ENCODE measurements around the gene LGR6. TPM values are rescaled to one million over a fixed set of nuclear protein-coding genes. Genes with fewer than 3 reads are reported as not detected.

LGR6 gene
- total and polyA plus RNA-seq, 2 of the 4 experiments (the other 2 are of a cell fraction): not detected

- no peak overlapping the region for H2AK5ac ChIP-seq (ENCODE audit: low read depth, low read length)
- no peak overlapping the region for H3K56ac ChIP-seq (ENCODE audit: extremely low read depth, insufficient read depth, low read length)
- H2BK120ac ChIP-seq (ENCODE audit: low read depth, low read length): no peak overlapping the region
- H3K18ac ChIP-seq (ENCODE audit: low read depth, low read length): no peak overlapping the region
- no peaks in the 10 kb centered on the region for H3K9me3 ChIP-seq (ENCODE audit: control insufficient read depth, insufficient read depth, low read length)
- no peak overlapping the region for H3K14ac ChIP-seq (replicated peaks; ENCODE audit: low read depth, low read length)
- no TSS peak for BruUV-seq (replicated peaks)
- no peak for TF ChIP-seq POLR2A (IDR thresholded peaks at IDR 0.05; ENCODE audit: low read depth, low read length)
- no peak for TF ChIP-seq MAFK (IDR thresholded peaks at IDR 0.05; ENCODE audit: low read depth, low read length)
- in situ Hi-C loops (cut with MboI; ENCODE audit: low sequenced_read_pairs) (no loop called here), intact Hi-C loops (cut with micrococcal nuclease) (no loop called here), dilution Hi-C loops (cut with HindIII; ENCODE audit: low sequenced_read_pairs, unreplicated experiment) (no loop called here)
- H4K91ac ChIP-seq (ENCODE audit: insufficient read depth, low read depth, low read length): no peak overlapping the region
- no peak overlapping the region for H3K23ac ChIP-seq (ENCODE audit: low read depth, low read length)
- H3K9me1 ChIP-seq (ENCODE audit: insufficient read depth, low read length): no peaks in the 10 kb centered on the region; the same call in 1 of the 2 replicates
- H3K36me3 ChIP-seq (ENCODE audit: control insufficient read depth, insufficient read depth, low read length): no peaks in the 10 kb centered on the region
- H2BK20ac ChIP-seq (ENCODE audit: low read depth, low read length): no peak overlapping the region
- H3K79me1 ChIP-seq (ENCODE audit: low read depth in 1 of 2, low read length in 2 of 2): no peaks in the 10 kb centered on the region
- H4K5ac ChIP-seq (ENCODE audit: low read depth, low read length): no peak overlapping the region
- H3K9ac ChIP-seq (ENCODE audit: low read depth, low read length): no peak overlapping the region
- H2AFZ ChIP-seq (replicated peaks; ENCODE audit: low read length, poor library complexity): no peak overlapping the region
- CTCF ChIA-PET: interaction anchor here (0.6 to 0.7 kb wide), 2 partner anchors 9 to 20 kb away, joined by 3 read pairs; no protein-coding TSS in a partner anchor
- H4K8ac ChIP-seq (ENCODE audit: low read depth in 2 of 2, low read length in 2 of 2): no peak overlapping the region
- H2BK15ac ChIP-seq (ENCODE audit: low read depth, low read length): no peak overlapping the region
- no peaks in the 10 kb centered on the region; the same call in 1 of the 2 replicates for H3K4me1 ChIP-seq (ENCODE audit: control insufficient read depth, insufficient read depth, low read length)
- peaks cover 78% of the 10 kb centered on the region for H3K27me3 ChIP-seq (ENCODE audit: control insufficient read depth, insufficient read depth, low read length)
- H2AK9ac ChIP-seq (replicated peaks; ENCODE audit: low read depth, low read length, poor library complexity): no peak overlapping the region
- no peak for DNase-seq
- H3K4me2 ChIP-seq (ENCODE audit: low read depth, low read length): no peak overlapping the region
- ATAC-seq (ENCODE audit: low read depth): no peak
- no peaks in the 10 kb centered on the region; the same call in 1 of the 2 replicates for H4K20me1 ChIP-seq (ENCODE audit: insufficient read depth, low read length)
- H2BK5ac ChIP-seq (ENCODE audit: low read depth, low read length, poor library complexity, severe bottlenecking): no peak overlapping the region
- no CpG with 5 or more reads among the region's 1 CpG for WGBS, 2 experiments (ENCODE audit: extremely low coverage in 2 of 2, insufficient read length in 1 of 2)
- H3K4me3 ChIP-seq (ENCODE audit: insufficient read depth, low read depth, low read length): no peak overlapping the region
- POLR2A ChIA-PET (ENCODE audit: unreplicated experiment): no interaction called here
- H3K4ac ChIP-seq (ENCODE audit: low read depth, low read length): no peak overlapping the region
- H3K27ac ChIP-seq (ENCODE audit: insufficient read depth, low read length): no peak overlapping the region
Measured at GRCh38 chr1:202217951-202218350, 24.4 kb downstream of the LGR6 start.
